ENCODE measurements around the gene RNF8.
"Not testable (repeated sequence)": the region's sequence is repeated elsewhere in the genome, so short reads cannot be mapped to it uniquely, and the experiment has no call there.

The RNF8 gene, protein sequence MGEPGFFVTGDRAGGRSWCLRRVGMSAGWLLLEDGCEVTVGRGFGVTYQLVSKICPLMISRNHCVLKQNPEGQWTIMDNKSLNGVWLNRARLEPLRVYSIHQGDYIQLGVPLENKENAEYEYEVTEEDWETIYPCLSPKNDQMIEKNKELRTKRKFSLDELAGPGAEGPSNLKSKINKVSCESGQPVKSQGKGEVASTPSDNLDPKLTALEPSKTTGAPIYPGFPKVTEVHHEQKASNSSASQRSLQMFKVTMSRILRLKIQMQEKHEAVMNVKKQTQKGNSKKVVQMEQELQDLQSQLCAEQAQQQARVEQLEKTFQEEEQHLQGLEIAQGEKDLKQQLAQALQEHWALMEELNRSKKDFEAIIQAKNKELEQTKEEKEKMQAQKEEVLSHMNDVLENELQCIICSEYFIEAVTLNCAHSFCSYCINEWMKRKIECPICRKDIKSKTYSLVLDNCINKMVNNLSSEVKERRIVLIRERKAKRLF

DNA sequence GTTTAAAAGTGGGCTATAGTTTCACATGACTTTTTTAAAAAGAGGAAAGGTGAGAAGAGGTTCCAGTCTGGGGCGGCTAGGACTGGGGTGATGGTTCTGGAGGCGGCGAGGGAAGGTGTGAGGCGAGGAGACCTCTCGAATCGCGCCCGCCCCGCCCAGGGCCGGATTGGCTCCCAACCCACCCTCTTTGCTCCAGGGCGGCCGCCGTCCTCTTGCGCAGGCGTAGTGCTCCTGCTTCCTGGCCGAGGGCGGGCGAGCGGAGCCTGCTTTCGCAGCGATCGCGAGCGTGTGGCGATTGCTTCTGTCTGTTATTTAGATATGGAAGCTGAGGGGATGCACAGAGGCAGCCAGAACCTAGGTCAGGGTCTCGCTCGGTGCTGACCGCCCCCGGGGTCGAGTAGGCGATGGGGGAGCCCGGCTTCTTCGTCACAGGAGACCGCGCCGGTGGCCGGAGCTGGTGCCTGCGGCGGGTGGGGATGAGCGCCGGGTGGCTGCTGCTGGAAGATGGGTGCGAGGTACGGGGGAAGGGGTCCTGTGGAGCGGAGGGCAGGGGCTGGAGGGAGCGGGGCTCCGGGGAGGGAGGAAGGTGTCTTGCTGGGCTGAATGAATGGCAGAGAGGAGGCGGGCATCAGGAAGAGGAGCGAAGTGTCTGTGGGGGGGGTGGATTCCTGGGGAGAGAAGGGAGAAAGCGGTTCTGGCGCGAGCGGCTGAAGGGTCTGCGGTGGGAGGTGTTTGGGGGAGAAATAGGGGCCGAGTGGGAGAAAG lies at the start of gene RNF8:
TSS of gene RNF8 (plus strand) at position 223 of the 765 bp plus-strand sequence. CDS start at position 405, 182 bp downstream.
- DNase-seq, result peak; percentile 40

DNA sequence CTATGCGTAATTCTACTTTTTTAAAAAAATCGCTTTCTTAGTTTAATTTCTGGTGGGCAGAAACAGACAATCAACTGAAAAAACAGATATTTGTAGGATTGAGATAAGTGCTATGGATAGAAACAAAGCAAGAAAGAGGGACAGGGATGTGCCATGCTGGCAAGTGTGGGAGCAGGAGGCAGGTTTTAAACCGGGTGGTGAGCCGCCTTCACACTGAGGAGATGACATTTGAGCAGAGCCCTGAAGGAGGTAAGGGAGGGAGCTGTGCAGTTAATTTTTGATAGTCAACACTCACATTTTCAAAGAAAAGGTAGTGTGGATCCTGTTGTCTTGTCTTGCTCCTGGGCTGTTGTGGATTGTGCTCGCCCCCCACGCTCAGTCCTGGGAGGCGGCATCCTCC lies 49.0 kb upstream of the RNF8 start:
- DNase-seq, result no peak

DNA sequence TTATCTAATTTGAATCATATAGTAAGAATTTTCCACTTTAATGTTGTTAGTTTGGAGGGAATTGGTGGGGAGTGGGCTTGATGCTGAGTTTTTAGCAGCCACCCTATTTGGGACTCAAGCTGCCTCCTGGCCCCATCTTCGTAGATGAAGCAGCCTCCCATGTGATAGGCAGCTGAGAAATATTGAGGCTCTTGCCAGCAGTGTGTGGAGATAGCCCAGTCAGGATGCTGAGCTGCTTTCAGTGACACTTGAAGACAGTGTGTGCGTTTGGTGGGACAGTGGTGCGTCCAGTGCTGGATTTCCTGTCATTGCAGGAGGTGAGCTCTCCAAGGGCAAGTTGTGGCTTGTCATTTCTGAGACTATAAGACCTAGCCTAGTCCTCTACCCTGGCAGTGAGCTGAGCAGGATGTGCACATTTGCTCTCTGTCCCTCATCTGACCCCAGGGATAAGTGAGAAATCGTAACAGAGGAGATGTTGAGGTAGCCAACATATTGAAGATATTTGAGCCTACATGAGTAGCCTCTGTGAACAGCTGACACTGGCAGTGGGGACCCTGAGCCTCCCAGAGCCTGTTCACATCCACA lies 47.9 kb upstream of the RNF8 start:
- no peak for DNase-seq

DNA sequence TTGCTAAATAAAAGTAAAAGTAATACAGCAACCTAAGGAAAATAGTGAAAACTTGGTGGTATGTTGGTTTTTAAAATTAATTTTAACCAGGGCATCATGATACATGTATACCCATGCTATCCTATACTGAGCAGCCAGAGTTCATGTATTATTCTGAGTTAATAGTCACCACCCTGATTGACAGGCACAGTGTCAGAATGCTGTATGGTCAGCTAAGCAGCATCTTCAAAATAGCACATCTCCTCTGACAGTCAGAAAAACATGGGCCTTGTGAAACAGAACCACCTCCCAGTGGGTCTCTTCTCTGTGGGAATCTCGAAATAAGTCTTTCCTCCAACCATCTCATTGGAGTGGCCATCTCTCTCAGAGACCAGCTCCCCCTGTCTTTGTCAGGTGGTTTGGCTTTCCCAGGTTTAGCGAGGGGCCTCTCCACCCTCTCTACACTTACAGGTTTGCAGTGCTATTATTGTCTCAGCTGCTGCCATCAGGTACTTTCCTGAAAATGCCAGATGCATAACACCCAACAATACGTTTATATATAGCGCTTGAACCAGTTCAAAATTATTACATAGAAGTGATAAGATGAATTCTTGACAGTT lies 47.1 kb upstream of the RNF8 start:
- DNase-seq, result no peak

DNA sequence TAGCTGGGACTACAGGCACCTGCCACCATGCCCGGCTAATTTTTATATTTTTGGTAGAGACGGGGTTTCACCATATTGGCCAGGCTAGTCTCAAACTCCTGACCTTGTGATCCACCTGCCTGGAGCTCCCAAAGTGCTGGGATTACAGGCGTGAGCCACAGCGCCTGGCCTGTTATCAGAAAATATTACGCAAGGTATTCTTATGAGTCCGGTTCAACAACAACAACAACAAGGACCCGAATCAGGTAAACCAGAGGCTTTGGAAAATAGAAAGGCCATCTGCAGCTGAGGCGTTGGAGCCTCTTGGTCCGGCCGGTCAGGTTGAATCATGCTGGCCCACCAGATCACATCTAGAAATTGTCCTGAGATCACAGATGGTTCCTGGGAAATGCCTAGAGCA lies 46.3 kb upstream of the RNF8 start:
- DNase-seq, result not testable (repeated sequence)

- DNase-seq, result no peak
These were observed 45.5 kb upstream of the RNF8 start for GRCh38 chr6:37308069-37308815.

DNA sequence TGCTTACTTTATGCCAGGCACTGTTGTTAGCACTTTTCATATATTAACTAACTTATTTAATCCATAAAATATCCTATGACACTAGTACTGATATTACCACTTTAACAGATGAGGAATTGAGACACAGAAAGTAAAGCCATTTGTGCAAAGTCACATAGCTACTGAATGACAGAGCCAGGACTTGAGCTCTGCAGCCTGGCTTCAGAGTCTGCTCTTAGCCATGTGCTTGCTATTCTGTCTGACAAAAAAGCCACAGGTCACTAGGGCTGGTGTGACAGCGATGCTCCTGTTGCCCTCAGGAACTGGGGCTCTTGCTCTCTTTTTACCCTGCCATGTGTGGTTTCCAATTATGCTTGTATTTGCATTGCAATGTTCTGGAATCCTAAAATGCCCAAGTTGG lies 44.7 kb upstream of the RNF8 start:
- no peak for DNase-seq

DNA sequence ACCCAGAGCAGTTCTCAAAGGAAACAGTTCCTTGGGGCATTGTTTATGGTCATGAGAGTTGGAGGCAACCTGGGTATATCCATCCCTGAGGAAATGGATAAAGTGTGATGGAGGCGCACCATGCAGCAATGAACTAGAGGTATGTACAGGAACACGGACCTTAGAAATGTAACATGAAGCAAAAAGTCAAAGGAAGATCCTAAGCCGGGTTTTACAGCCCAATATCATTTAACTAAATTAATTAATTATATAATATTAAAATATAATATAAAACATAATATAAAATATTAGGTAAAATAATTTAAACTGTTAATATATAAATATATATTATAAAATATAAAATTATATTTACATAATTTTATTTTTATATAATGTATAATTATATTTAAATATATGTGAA lies 44.1 kb upstream of the RNF8 start:
- no peak for DNase-seq

DNA sequence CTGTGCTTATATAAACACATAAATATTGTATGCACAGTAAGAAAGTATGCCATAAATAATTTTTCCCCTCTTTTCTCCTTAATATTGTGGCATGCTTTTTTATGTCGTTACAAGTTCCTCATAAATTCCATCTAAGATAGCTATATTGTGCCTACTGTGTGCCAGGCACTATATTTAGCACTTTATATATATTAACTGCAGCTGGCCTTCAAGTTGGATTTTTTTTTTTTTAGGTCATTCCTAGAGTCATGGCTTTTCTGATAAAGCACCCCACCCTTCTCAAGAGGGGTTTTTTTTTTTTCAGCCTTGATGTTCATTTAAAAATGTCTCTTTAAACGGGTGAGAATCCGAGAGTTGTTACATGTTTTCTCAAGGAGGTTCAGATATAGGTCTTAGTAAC lies 42.8 kb upstream of the RNF8 start:
- no peak for DNase-seq

DNA sequence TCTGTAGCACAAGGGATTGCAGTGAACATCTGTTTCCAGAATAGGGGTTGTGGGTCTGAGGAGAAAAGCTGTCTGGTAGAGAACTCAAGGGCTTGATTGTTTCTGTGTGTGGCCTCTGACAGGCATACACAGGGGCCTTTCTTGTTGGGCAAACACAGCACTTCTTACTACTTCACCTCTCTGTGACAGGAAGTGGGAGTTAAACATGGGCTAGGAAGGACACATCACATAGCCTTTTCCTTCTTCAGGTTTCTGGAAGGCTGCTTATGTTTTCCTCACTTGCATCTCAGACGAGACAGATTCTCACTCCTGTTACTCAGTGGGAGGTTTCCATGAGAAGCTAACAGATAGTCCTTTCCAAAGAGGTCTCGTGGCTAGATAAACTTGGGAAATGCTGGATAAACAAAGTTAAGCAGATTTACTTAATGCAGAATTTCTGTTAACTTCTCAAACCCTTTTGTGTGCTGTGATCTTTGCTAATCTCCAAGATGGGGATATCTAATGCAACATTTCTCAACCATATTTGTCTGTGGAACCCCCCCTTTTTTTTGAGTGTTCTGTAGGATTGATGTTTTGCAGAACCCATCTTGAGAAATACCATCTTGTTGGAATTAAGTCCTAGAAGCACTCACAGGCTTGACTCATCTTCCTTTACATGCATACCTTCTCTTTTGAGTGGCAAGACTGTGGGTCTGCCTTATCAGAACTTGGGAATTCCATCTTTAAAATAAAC lies 41.9 kb upstream of the RNF8 start:
- DNase-seq, result no peak

DNA sequence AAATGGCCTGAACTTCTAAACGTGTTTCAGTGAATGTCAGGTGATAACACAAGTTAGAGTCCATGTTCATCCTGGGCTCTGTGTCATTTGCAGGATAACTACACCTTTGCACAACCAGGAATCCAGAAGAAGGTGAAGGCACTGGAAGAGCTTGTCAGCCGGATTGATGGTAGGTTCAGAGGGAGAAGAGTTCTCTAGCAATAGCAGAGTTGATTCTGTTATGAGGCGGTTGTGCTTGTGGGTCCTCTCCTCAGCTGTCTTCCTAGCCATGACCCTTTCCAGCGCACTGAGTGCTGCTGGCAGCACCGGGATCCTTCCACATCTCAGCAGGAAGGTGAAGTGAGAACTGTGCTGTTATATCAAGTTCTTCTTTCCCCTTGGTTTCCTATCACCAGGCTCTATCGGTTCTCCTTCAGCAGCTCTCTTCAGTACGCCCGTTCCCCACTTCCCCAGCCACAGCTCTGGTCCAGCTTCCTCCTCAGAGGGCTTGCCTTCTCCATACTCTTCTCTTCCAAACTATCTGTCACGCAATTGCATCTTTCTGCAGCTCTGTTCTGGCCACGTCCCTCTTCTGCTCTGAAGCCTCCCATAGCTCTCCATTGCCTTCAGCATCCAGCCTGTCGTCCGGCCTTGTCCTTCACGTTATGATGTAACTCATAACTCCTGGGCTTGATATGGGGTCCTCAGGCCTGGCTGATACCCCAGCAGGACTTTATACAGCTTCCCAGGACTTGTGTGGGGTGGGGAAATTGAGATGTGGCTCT lies 39.9 kb upstream of the RNF8 start:
- DNase-seq, result no peak

- no peak for DNase-seq
These were observed 39.2 kb upstream of the RNF8 start for GRCh38 chr6:37314487-37315156.

- no peak for DNase-seq
These were observed 38.6 kb upstream of the RNF8 start for GRCh38 chr6:37315157-37315515.

DNA sequence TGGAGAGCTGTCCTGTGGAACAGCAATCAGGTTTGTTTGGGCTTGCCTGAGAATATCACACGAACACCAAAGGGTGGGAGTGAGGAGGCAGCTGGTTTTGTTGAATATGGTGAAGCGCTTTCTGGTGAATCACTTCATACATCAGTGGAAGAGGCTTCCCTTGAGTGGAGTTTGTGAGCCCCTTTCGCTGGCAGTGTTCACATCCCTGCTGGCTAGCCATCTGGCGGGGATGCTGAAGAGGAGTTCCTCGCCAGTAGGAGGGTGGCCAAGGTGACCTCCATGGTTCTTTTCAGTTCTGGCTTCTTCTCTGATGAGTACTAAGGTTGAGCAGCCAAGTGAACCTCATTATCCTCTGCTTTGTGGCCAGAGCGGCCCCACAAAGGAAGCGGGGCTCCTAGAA lies 37.7 kb upstream of the RNF8 start:
- DNase-seq, result no peak

DNA sequence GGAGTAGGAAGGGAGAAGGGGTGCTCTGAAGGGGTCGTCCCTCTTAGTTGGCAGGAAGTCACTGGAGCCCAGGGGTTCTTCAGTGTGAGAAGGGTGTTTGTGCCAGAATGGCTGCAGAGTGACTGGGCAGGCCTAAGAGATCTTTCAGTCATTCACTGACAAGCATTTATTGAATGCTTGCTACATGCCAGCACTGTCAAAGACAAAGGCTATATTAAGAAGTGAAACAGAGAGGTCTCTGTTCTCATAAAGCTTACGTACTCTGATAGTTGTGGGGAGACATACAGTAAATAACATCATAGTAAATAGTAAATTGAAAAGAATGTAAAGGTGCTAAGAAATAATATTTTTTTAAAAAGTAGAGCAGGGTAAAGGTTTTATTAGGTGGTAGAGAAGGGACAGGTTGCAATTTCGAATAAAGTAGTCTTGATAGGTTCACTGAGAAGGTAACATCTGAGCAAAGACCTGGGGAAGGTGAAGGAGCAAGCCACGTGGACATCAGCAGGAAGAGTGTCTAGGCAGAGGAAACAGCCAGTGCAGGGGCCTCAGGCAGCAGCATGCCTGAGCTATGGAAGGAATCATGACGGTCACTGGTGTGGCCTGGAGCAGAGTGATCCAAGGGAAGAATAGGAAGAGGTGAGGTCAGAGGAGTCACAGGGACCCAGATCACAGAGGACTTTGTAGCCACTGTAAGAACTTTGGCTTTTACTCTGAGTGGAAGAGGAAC lies 36.3 kb upstream of the RNF8 start:
- DNase-seq, result no peak

DNA sequence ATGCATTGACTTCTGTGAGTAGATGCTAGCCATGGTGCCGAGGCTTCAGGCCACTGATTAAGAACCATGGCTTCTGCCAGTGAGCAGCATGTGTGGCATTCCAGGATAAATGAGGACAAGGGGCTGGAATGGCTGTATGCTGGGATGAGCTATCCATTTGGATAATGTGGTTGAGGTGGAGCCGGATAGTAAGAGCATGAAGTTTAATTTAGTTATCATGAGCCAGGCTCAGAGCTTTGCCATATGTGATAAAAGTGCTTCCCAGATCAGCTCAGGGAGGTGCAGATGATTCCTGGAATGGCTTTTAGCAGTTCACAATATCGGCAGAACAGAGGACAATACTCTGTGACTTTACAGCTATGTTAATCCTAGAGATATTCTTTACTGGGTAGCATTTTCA lies 34.6 kb upstream of the RNF8 start:
- no peak for DNase-seq

DNA sequence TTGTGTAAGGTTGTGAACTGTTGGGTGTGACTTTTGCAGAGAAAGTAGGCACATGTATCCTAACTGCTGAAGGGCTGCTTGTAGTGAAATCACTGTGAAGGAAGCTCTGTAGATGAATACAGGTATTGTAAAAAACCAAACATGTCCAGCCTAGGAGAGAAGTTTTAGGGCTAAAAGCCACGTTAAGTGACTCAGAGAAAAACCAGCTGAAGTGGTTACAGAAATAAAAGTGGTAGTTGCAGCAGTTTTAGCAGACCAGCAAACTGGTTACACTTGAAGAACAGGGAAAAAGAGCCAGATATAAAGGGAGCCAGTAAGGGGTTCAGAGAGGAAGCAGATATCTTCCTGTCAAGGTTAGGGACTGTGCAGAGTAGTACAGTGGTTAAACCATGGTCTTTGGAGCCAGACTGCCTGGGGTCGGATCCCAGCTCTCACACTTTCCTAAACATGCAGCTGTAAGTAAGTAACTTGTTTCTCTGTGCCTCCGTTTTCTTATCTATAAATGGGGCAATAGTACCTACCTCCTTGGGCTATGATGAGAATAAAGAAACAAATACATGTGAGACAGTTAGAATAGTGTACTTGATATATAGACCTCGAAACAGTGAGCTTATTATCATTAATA lies 33.8 kb upstream of the RNF8 start:
- no peak for DNase-seq

DNA sequence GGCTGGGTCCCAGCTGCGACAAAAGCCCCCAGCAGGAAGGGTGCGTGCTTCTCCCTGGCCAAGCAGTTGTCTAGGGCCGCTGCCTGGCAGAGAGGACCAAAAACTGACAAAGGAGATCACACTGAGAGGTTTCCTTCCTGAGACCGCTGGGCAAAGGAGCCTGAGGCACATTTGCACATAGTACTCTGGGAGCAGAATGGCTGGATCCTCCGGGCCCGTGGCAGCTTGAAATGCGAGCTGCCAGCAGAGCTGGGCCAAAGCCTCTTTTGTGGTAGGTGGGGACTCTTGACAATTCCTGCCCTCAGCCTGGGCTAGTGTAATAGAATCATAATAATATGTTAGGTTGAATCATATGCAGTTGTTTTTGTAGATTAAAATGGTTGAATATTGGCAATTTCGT lies 33.1 kb upstream of the RNF8 start:
- no peak for DNase-seq

GRCh38 chr6:37321101-37321500 lies 32.7 kb upstream of the RNF8 start:
- no peak for DNase-seq
